ENCODE data around the gene TBC1D17. TPM values are rescaled to one million over a fixed set of nuclear protein-coding genes. Genes with fewer than 3 reads are reported as not detected.
"Not testable (repeated sequence)": the region's sequence is repeated elsewhere in the genome, so short reads cannot be mapped to it uniquely, and the experiment has no call there.

Gene TBC1D17
- total RNA-seq, 4 donors from 2014 or later: 48.7 to 84.3 (median 66.4) TPM

DNA sequence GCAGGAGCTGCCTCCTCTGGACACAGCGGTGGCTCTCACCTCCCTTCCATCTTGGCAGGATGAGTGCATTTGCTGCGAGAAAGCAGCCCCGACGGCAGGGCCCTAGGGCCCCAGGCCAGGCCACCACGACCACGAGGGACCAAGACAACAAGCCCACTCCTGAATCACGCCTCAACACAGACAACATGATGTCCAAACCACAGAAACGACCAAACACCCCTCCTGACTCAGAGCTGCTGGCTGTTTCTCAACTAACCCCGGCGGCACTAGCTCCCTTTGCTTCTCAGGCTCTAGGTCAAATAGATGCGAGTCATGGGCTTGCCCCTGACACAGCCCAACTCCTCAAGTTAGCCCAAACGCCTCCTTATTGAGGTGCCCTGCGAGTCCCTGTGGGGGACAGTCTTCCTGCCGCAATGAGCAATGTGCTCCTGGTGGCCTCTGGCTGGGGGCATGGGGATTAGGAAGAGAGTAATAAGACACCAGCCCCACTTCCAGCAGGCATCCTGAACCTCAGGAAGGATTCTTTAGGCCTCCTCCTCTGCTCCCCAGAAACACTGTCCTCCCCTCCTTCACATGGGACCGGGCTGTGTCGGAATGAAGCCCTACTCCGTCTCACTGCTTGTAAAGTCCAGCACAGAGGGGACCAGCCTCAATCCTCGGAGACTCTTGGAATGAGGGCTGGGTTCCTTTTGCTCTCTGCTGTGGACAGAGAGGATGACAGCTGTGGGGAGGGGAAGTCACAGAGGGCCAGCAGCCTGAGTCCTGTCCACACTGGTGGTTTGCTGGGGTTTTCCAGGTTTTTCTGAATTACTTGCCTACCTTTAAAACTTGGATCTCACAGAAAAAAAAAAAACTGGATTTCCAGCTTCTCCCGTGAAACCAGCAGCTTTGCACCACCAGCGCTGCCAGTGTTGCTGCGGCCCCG lies 44.6 kb downstream of the TBC1D17 start:
- Histone ChIP-seq H3K36me3 (peaks cover 0 to 16% of the 10 kb centered on the region in 2 donors), H3K4me1 (peaks cover 9 to 13% of the 10 kb centered on the region in 2 donors), H3K27me3 (no peaks in the 10 kb centered on the region), H3K27ac (no peak overlapping the region), H3K4me3 (no peak overlapping the region), H3K9me3 (no peaks in the 10 kb centered on the region)
- in situ Hi-C loops (cut with MboI; ENCODE audit: low sequenced_read_pairs in 4 of 4) (no loop called here), intact Hi-C loops (cut with DNase I; ENCODE audit: low total_unique reads) (no loop called here)
- TF ChIP-seq, protein P1, sequence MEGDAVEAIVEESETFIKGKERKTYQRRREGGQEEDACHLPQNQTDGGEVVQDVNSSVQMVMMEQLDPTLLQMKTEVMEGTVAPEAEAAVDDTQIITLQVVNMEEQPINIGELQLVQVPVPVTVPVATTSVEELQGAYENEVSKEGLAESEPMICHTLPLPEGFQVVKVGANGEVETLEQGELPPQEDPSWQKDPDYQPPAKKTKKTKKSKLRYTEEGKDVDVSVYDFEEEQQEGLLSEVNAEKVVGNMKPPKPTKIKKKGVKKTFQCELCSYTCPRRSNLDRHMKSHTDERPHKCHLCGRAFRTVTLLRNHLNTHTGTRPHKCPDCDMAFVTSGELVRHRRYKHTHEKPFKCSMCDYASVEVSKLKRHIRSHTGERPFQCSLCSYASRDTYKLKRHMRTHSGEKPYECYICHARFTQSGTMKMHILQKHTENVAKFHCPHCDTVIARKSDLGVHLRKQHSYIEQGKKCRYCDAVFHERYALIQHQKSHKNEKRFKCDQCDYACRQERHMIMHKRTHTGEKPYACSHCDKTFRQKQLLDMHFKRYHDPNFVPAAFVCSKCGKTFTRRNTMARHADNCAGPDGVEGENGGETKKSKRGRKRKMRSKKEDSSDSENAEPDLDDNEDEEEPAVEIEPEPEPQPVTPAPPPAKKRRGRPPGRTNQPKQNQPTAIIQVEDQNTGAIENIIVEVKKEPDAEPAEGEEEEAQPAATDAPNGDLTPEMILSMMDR (IDR thresholded peaks at IDR 0.05 in 4 of 5, conservative IDR thresholded peaks at IDR 0.05 in 1 of 5): no peak
- TF ChIP-seq POLR2A (IDR thresholded peaks at IDR 0.05): no peak
- no peak for DNase-seq
- ATAC-seq: peak in 1 of 2 donors; percentile 8

- DNase-seq (no peak), ATAC-seq (no peak)
- Histone ChIP-seq H3K4me1 (peaks cover 21 to 25% of the 10 kb centered on the region in 2 donors), H3K27ac (no peak overlapping the region), H3K9me3 (no peaks in the 10 kb centered on the region), H3K36me3 (peaks cover 0 to 21% of the 10 kb centered on the region in 2 donors), H3K27me3 (no peaks in the 10 kb centered on the region), H3K4me3 (no peak overlapping the region)
- intact Hi-C loops (cut with DNase I; ENCODE audit: low total_unique reads) (no loop called here), in situ Hi-C loops (cut with MboI; ENCODE audit: low sequenced_read_pairs in 4 of 4) (no loop called here)
- TF ChIP-seq, protein P1 (IDR thresholded peaks at IDR 0.05 in 4 of 5, conservative IDR thresholded peaks at IDR 0.05 in 1 of 5): no peak
- no peak for TF ChIP-seq POLR2A (IDR thresholded peaks at IDR 0.05)
Observed at GRCh38 chr19:49923055-49924003, 45.8 kb downstream of the TBC1D17 start.

DNA sequence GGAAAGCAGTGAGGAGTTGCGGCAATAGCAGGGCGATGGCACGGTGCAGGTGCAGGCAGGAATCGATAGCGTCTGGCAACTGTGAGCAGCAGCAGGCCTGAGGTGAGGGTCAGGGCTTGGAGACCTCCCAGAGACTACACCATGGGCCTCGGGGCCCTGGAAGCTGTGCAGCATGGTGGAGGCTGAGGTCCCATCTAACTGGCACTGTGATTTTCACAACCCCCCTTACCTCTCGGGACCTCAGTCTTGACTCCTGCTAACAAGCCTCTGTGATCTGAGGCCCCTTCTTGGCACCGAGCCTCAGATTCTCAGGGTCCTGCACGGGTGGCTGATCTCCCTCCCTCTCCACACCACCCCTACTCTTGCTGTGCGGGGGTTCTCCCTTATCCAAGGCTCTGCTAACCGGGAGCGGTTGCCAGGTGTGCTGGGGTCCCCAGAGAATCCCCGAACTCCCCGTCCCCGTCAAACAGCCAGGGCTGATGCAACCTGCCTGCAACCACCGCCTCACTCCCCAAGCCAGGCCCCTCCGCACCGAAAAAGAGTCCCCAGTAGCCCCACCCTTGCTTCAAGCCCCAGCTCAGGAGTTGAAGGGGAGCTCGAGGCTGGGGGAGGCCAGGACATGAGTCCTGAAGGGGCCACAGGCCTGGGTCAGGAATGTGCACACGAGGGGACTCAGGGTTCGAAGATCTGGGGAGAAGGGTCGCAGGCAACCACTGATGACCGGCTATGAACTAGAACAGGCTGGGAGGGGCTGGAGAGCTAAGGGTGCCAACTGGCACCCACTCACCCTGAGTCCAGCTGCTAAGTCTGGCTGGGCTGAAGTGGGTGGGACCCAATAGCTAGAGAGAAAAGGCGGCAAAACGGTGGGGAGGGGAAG lies 46.7 kb downstream of the TBC1D17 start:
- H3K27me3 ChIP-seq: no peaks in the 10 kb centered on the region
- peaks cover 0 to 21% of the 10 kb centered on the region in 2 donors for H3K36me3 ChIP-seq
- H3K4me1 ChIP-seq: peaks cover 24 to 31% of the 10 kb centered on the region in 2 donors
- intact Hi-C loops (cut with DNase I; ENCODE audit: low total_unique reads): no loop called here
- TF ChIP-seq, protein P1 (IDR thresholded peaks at IDR 0.05 in 4 of 5, conservative IDR thresholded peaks at IDR 0.05 in 1 of 5): no peak
- TF ChIP-seq POLR2A (IDR thresholded peaks at IDR 0.05): no peak
- H3K27ac ChIP-seq: peak overlapping the region in 1 of 4 donors; percentile 31
- ATAC-seq (no peak), DNase-seq (peak; percentile 16 to 52)
- in situ Hi-C loops (cut with MboI; ENCODE audit: low sequenced_read_pairs in 4 of 4): no loop called here
- no peaks in the 10 kb centered on the region for H3K9me3 ChIP-seq
- H3K4me3 ChIP-seq: no peak overlapping the region

DNA sequence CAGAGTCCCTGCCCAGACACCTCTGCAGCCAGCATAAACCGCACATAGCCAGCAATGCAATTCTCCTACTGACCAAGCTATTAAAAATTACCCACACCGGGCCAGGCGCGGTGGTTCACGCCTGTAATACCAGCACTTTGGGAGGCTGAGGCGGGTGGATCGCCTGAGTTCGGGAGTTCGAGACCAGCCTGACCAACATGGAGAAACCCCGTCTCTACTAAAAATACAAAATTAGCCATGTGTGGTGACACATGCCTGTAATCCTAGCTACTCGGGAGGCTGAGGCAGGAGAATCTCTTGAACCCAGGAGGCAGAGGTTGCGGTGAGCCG lies 47.3 kb downstream of the TBC1D17 start:
- H3K4me3 ChIP-seq; intact Hi-C loops (cut with DNase I; ENCODE audit: low total_unique reads); ATAC-seq; H3K9me3 ChIP-seq; H3K27me3 ChIP-seq; DNase-seq: not testable (repeated sequence)
- peaks cover 24 to 33% of the 10 kb centered on the region in 2 donors for H3K4me1 ChIP-seq
- peak overlapping the region in 1 of 4 donors; percentile 31 for H3K27ac ChIP-seq
- in situ Hi-C loops (cut with MboI; ENCODE audit: low sequenced_read_pairs in 4 of 4): loop anchor here in 3 of 4 donors (25.0 kb wide), 1 partner anchor 212 kb away; no protein-coding TSS in a partner anchor
- peaks cover 0 to 21% of the 10 kb centered on the region in 2 donors for H3K36me3 ChIP-seq
